CD4-positive, alpha-beta T cell treated with Interleukin-2 at 100 ng/mL for 4 hours (primary cell): ENCODE data around the gene NPFFR2.
"Not testable (repeated sequence)": the region's sequence is repeated elsewhere in the genome, so short reads cannot be mapped to it uniquely, and the experiment has no call there.

Experiments
- DNase-seq: peaks from one replicate; pipeline ENCODE4 v3.0.0-alpha.2; 2020; ENCODE audit warnings: low spot score

Gene NPFFR2

DNA sequence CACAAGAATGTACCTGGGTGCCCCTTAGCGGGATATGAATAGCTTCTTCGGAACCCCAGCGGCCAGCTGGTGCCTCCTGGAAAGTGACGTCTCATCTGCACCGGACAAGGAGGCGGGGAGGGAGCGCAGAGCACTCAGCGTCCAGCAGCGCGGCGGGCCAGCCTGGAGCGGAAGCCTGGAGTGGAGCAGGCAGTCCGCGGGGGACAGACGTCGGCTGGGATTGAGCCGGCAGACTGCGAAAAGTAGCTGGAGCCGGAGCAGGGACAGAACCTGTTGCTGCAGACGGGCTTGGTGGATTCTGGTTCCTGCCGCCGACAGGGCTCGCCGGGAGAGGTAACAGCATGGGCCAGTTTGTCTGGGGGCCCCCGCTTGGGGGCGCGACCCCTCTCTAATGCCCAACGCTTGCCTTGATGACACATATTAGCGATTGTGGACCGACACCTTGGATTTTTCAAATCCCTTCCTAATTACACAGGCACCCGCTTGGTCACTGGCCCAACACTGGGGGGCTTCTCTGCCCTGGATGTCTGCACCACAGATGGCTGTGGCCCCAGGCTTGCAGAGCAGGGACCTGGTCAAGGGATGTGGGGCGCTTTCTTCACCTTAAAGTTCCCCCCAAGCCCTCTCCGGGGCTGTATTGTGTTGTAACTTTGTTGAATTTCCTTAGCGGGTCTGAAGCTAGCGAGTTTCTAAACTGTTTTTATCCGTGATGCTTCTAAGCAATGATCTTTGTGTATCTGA, at the start of gene NPFFR2:
TSS of gene NPFFR2 (plus strand) at position 133 of the 741 bp plus-strand sequence. CDS start 96,592 bp downstream, outside the sequence.
- no peak for DNase-seq

- DNase-seq = no peak
Observed at GRCh38 chr4:71992571-71993312, 39.1 kb upstream of the NPFFR2 start.

- DNase-seq = no peak
Observed at GRCh38 chr4:71994559-71994958, 37.2 kb upstream of the NPFFR2 start.

GRCh38 chr4:71995297-71995696, 36.5 kb upstream of the NPFFR2 start:
- DNase-seq = no peak

GRCh38 chr4:72006586-72006985, 25.2 kb upstream of the NPFFR2 start:
- no peak for DNase-seq

DNA sequence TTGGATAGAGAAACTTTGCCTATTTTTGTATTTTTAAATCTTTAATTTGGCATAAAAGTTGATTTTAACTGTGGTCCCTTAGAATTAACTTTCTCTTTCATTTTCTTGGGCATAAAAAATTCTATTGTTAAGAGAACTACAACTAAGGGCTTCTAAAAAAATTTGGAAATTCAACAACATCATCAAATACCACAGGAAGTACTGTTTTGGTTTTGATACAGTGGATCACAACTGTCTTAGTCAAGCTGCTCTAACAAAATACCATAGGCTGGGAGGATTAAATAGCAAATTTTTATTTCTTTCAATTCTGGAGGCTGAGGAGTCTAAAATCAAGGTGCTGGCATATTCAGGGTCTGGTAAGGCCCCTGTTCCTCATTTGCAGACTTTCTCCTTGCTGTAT, 19.9 kb upstream of the NPFFR2 start:
- DNase-seq = no peak

- no peak for DNase-seq
Observed at GRCh38 chr4:72016011-72016410, 15.8 kb upstream of the NPFFR2 start.

DNA sequence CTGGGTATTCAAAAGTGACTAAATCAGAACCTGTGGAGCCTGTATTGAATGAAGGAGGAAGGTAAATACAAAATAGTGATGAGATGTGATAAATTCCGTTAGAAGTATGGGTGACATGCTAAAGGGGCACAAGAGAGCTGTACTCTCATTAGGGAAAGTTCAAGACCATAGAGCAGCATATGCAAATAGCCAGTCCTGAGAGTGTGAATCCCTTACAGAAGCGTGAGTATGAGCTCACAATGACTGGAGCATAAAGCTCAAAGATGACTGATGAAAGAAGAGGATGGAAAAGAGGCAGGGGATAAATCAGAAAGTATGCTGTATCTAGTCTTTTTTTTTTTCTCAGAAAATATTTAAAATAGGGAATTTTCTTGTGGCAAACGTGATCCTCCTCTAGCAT, 12.1 kb upstream of the NPFFR2 start:
- no peak for DNase-seq

GRCh38 chr4:72022553-72022952, 9.2 kb upstream of the NPFFR2 start:
- DNase-seq = no peak

DNA sequence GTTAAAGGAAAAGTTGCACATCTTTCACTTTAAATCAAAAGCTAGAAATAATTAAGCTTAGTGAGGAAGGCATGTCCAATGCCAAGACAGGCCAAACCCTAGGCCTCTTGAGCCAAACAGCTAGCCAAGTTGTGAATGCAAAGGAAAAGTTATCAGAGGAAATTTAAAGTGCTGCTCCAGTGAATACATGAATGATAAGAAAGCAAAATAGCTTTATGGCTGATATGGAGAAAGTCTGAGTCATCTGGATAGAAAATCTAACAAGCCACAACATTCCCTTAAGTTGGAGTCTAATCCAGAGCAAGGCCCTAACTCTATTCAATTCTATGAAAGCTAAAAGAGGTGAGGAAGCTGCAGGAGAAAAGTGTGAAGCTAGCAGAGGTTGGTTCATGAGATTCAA, 23.8 kb downstream of the NPFFR2 start:
- DNase-seq = no peak

- no peak for DNase-seq
Observed at GRCh38 chr4:72063726-72064125, 31.9 kb downstream of the NPFFR2 start.

DNA sequence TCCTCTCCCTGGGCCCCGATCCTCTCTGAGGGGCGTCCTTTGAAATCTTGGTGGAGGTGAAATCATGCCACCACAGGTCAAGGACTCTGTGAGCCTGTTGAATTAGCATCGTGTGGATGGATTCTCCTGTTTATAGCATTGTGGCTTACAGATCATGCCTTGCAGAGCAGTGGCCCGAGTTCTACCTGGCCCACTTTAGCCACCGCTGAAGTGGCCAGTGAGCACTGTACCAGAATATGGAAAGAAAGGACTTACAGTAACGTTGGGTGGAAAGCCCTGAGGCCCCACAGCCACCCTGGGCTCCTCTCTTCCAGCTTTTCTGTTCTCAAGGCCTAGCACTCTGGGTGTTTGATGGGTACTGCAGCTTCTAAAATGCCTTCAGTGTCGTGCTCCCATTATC, 35.3 kb downstream of the NPFFR2 start:
- no peak for DNase-seq

DNA sequence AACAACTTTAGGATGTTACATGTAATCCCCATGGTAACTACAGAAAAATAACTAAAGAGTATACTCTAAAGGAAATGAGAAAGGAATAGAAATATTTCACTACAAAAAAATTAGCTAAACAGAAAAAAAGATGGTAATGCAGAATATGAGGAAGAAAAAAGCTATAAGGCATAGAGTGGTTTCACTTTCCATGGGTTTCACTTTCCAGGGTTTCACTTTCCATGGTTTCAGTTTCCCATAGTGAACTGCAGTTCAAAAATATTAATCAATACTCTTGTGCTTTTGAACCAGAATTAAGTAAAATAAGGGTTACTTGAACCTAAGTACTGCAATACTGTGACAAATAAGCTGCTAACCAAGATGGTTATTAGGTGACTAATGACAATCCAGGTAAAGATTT, 42.0 kb downstream of the NPFFR2 start:
- DNase-seq = no peak

DNA sequence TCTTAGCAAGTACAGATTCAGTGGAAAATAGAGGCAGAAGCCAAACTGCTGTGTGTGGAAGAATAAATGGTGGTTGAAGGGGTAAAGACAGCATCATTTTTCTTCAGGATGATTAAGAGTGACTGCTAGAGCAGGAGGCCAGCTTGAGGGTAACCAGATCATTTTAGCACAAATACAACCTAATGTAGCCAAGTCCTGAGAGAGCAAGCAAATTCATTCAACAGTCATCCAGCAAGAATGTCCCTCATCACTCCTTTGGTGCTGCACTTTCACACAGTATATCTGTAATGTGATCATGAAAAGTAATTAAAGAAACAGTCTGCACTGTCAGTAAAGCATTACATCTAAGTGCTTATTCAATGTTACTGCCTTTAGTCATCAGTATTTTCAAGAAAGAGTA, 44.8 kb downstream of the NPFFR2 start:
- DNase-seq = no peak

- DNase-seq = no peak
Observed at GRCh38 chr4:72077346-72077745, 45.5 kb downstream of the NPFFR2 start.

GRCh38 chr4:72084587-72085011, 52.8 kb downstream of the NPFFR2 start:
- no peak for DNase-seq

DNA sequence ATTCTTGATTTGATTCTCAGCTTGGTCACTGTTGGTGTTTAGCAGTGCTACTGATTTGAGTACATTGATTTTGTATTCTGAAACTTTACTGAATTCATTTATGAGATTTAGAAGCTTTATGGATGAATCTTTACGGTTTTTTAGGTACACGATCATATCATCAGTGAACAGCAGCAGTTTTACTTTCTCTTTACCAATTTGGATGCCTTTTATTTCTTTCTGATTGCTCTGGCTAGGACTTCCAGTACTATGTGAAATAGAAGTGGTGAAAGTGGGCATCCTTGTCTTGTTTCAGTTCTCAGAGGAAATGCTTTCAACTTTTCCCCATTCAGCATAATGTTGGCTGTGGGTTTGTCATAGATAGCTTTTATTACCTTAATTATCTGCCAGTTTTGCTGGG, 58.8 kb downstream of the NPFFR2 start:
- not testable (repeated sequence) for DNase-seq

DNA sequence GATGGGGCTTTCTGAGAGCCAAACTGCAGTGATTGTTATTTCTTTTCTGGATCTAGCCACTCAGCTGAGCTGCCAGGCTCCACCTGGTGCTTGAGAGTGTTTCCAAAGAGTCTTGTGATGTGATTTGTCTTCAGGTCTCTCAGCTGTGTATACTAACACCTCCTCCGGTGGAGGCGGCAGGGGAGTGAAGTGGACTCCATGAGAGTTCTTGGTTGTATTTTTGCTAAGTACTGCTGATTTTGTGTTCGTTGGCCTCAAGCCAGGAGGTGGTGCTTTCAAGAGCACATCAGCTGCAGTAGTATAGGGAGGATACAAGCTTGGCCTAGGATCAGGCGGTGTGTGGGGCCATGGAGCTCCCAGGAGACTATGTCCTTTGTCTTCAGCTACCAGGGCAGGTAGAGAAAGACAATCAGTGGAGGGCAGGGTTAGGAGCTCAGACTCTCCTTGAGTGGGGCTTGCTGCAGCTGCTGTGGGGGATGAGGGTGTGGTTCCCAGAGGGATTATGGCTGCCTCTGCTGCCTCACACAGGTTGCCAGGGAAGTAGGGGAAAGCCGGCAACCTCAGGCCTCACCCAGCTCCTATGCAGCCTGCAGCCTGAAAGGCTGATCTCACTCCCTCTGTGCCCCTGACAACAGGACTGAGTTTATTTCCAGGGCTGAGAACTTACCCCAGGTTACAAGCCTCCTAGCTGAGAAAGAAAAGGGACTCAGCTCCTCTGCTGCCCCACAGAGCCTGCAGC, 62.4 kb downstream of the NPFFR2 start:
- DNase-seq = no peak

DNA sequence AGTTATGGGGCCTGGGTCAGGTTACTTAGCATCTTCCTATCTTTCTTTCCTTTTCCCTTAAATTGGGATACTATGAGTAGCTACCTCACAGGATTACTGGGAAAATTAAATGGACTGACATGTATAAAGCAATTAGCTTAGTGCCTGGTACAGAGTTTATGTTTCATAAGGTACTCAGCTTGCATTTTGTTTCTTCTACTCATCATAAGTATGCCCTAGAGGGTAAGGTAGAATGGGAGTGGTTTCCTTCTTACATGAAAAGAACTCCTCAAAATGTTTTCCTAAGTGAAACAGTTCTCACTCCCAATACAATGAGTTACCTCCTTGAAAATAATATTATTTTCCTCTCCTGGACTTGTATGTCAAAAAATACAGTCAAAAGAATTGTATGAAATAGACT, 75.7 kb downstream of the NPFFR2 start:
- no peak for DNase-seq

GRCh38 chr4:72109364-72109763, 77.6 kb downstream of the NPFFR2 start:
- DNase-seq = no peak

- DNase-seq = no peak
Observed at GRCh38 chr4:72109959-72110497, 78.2 kb downstream of the NPFFR2 start.

DNA sequence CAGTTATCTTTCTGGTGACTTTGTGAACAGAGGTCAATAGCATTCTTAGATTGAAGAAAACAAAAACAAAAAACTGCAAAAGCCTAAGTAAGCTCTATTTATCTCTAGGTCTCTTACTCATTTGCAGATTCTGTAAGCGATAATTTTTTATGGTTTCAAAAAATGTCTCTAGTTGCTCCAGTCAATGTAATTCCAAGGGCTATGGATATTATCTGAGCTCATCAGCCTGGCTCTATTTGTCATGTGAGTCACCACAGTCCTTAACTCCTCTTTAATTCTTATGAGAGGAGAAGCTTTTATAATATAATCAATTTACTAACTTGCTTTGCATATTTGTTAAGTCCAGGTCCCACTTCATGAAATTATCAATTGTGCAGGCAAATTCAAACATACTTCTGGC, 79.1 kb downstream of the NPFFR2 start:
- no peak for DNase-seq

DNA sequence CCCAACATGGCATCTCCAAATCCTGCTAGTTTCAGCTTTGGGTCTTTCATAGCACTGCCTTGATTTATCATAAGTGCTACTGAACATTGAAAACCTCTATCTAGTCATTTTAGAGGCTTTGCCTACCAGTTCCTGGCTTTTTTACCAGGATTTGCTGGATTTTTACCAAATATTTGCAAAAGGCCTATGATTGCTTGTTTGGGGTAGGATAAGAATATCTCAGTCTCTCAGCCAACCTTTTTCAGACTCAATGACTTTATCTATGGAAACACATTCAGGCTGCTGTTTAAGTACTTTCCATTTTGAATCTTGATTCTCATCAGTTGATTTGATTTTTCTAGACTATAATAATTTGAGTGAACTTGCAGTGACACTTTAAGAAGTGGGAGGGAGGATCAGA, 80.1 kb downstream of the NPFFR2 start:
- no peak for DNase-seq
